Neuron (in vitro differentiated cells): ENCODE data around the gene HSD3B7.

Experiments used
- H2AFZ ChIP-seq: one replicate; pipeline ENCODE4 v1.6.1; 2013; ENCODE audit warnings: low read depth, mild to moderate bottlenecking, inconsistent platforms, low read length, moderate library complexity
- H3K27me3 ChIP-seq: one replicate; pipeline ENCODE4 v1.6.1; 2013; ENCODE audit warnings: low read length; ENCODE audit not compliant: insufficient read depth
- H3K36me3 ChIP-seq: one replicate; pipeline ENCODE4 v1.6.1; 2013; ENCODE audit warnings: low read length; ENCODE audit not compliant: insufficient read depth
- H3K4me1 ChIP-seq: one replicate; pipeline ENCODE4 v1.6.1; 2013; ENCODE audit warnings: low read length; ENCODE audit not compliant: insufficient read depth
- H3K4me3 ChIP-seq: 2 replicates; pipeline ENCODE4 v1.5.1; 2013; ENCODE audit warnings: mild to moderate bottlenecking, low read length, moderate library complexity
- H3K9me3 ChIP-seq: one replicate; pipeline ENCODE4 v1.6.1; 2013; ENCODE audit warnings: low read length

Gene HSD3B7

DNA sequence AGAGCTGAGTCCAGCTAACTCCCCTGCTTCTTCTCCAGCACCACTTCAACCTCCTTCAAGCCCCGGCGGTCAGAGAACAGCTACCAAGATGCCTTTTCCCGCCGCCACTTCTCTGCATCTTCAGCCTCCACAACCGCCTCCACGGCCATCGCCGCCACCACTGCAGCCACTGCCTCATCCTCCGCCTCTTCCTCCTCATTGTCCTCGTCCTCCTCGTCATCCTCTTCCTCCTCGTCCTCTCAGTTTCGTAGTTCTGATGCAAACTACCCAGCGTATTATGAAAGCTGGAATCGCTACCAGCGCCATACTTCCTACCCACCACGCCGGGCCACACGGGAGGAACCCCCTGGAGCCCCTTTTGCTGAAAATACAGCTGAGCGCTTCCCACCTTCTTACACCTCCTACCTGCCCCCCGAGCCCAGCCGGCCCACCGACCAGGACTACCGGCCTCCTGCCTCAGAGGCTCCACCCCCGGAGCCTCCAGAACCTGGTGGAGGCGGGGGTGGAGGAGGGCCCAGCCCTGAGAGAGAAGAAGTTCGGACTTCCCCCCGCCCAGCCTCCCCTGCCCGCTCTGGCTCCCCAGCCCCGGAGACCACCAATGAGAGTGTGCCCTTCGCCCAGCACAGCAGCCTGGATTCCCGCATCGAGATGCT, 20.3 kb upstream of the HSD3B7 start:
- Histone ChIP-seq H3K9me3 (no peaks in the 10 kb centered on the region), H3K27me3 (no peaks in the 10 kb centered on the region), H3K4me1 (no peaks in the 10 kb centered on the region), H3K36me3 (peaks cover 86% of the 10 kb centered on the region), H3K4me3 (no peak overlapping the region), H2AFZ (no peak overlapping the region)

DNA sequence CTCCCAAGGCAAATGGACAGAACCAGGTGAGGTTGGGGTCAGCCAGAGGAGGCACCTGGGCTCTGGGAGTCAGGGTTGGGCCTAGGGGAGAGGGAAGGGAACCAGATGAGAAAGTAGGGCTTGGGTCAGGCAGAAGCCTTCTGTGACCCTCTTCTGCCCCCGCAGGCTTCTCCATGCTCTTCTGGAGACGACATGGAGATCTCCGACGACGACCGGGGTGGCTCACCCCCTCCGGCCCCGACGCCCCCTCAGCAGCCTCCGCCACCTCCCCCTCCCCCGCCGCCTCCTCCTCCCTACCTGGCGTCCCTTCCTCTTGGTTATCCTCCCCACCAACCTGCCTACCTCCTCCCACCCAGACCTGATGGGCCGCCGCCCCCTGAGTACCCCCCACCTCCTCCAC, 19.6 kb upstream of the HSD3B7 start:
- Histone ChIP-seq H3K36me3 (peaks cover 82% of the 10 kb centered on the region), H3K9me3 (no peaks in the 10 kb centered on the region), H3K27me3 (no peaks in the 10 kb centered on the region), H2AFZ (no peak overlapping the region), H3K4me1 (no peaks in the 10 kb centered on the region), H3K4me3 (no peak overlapping the region)

DNA sequence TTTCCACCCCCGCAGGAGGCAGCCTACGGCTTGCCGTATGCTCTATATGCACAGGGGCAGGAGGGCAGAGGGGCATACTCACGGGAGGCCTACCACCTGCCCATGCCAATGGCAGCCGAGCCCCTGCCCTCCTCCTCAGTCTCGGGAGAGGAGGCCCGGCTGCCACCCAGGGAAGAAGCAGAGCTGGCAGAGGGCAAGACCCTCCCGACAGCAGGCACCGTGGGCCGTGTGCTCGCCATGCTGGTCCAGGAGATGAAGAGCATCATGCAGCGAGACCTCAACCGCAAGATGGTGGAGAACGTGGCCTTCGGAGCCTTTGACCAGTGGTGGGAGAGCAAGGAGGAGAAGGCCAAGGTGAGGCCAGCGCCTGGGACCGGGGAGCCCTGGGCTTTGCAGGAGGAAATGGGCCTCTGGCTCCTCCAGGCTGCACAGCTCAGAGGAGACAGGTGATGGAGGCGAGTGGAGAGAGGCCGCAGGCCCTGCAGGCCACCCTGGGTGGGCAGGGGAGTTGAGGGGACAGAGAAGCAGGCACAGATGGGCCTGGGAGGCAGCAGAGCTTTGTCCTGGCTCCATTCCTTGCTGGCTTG, 18.9 kb upstream of the HSD3B7 start:
- Histone ChIP-seq H3K9me3 (no peaks in the 10 kb centered on the region), H3K4me1 (no peaks in the 10 kb centered on the region), H3K36me3 (peaks cover 83% of the 10 kb centered on the region), H3K4me3 (no peak overlapping the region), H2AFZ (no peak overlapping the region), H3K27me3 (no peaks in the 10 kb centered on the region)

DNA sequence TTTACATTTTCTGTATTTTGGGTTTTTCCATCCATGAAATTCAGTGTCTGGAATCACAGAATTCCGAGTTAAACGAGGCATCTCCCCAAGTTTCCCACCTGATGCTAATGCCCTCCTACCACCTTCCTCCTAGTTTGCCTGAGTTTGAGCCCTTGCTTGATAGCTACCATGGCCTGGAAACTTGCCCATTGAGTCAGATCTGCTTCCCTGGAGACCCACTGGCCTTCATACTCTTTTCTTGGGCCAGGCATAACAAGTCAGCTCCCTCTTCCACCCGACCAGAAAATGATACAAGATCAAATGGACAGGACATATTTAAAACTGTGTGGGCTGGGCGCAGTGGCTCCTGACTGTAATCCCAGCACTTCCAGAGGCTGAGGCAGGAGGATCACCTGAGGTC, 17.2 kb upstream of the HSD3B7 start:
- H3K4me3 ChIP-seq, result no peak overlapping the region
- no peaks in the 10 kb centered on the region for H3K27me3 ChIP-seq
- peaks cover 81% of the 10 kb centered on the region for H3K36me3 ChIP-seq
- H3K4me1 ChIP-seq, result no peaks in the 10 kb centered on the region
- H3K9me3 ChIP-seq, result no peaks in the 10 kb centered on the region
- H2AFZ ChIP-seq, result no peak overlapping the region

DNA sequence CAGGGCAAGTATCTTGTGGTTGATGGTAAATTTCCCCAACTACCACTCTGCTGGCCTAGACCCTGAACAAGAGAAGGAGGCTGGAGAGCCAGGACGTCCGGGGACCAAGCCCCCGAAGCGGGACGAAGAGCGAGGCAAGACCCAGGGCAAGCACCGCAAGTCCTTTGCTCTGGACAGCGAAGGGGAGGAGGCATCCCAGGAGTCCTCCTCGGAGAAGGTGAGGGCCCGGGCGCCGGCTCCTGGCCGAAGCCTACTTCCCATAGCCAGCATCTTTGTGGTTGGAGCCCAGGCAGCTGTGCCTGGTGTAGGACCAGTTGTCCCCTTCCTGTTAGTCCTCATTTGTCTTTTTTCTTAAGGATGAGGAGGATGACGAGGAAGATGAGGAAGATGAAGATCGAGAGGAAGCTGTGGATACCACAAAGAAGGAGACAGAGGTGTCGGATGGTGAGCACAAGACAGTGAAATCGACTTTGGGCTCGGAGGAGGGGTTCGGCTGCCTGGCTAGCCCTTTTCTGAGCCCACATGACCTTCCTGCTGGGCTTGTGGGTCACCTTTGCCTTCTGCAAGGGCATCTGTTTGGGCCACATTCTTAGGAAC, 15.7 kb upstream of the HSD3B7 start:
- no peak overlapping the region for H3K4me3 ChIP-seq
- H3K27me3 ChIP-seq, result no peaks in the 10 kb centered on the region
- no peak overlapping the region for H2AFZ ChIP-seq
- no peaks in the 10 kb centered on the region for H3K4me1 ChIP-seq
- peaks cover 84% of the 10 kb centered on the region for H3K36me3 ChIP-seq
- H3K9me3 ChIP-seq, result no peaks in the 10 kb centered on the region

DNA sequence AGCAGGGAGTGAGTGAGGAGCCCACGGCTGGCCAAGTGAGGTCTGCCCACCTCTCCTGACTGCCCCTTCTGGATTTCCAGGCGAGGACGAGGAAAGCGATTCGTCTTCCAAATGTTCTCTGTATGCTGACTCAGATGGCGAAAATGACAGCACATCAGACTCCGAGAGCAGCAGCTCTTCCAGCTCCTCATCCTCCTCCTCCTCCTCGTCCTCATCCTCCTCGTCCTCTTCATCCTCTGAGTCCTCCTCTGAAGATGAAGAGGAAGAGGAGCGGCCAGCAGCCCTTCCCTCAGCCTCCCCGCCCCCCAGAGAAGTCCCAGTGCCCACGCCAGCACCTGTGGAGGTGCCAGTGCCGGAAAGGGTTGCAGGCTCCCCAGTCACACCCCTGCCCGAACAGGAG, 13.7 kb upstream of the HSD3B7 start:
- H3K4me3 ChIP-seq, result no peak overlapping the region
- no peak overlapping the region for H2AFZ ChIP-seq
- H3K4me1 ChIP-seq, result no peaks in the 10 kb centered on the region
- H3K27me3 ChIP-seq, result no peaks in the 10 kb centered on the region
- no peaks in the 10 kb centered on the region for H3K9me3 ChIP-seq
- peaks cover 84% of the 10 kb centered on the region for H3K36me3 ChIP-seq

DNA sequence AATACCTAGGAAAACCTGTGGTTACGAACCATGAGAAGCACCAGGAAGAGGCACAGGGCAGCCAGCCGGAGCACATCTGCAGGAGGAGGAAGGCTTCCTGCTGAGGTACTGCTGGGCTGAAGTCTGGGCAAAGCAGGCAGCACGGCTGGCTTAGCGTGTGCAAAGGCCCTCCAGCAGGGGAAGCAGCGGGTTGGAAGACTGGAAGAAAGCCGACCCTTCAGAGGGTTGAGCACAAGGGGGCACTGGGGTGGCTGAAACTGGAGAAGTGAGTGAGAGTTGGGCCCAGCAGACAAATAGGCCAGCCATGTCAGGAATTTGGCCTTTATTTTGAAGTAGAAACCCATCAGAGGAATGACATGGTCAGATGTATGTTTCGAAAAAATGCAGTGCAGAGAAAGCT, 12.1 kb upstream of the HSD3B7 start:
- no peaks in the 10 kb centered on the region for H3K4me1 ChIP-seq
- no peak overlapping the region for H2AFZ ChIP-seq
- no peaks in the 10 kb centered on the region for H3K9me3 ChIP-seq
- H3K4me3 ChIP-seq, result no peak overlapping the region
- H3K27me3 ChIP-seq, result no peaks in the 10 kb centered on the region
- peaks cover 84% of the 10 kb centered on the region for H3K36me3 ChIP-seq

DNA sequence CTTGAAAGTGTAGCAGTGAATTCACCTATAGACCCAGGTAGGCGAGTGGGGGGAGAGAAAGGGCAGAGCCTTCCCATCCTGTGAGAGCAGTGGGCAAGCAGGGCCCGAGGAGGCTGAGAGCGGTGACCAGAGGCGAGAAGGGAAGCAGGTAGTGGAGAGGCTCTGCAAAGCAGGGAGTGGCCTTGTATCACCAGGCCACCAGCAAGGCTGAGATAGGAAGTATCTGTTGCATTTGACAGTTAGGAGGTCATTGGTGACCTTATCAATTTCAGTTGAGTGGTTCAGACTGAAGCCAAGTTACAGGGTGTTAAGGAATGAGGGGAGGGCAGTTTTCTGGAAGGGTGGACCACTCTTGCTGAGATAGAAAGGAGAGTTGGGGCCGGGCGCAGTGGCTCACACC, 10.7 kb upstream of the HSD3B7 start:
- Histone ChIP-seq H3K4me1 (no peaks in the 10 kb centered on the region), H3K4me3 (no peak overlapping the region), H3K27me3 (no peaks in the 10 kb centered on the region), H3K9me3 (no peaks in the 10 kb centered on the region), H3K36me3 (peaks cover 85% of the 10 kb centered on the region), H2AFZ (no peak overlapping the region)

DNA sequence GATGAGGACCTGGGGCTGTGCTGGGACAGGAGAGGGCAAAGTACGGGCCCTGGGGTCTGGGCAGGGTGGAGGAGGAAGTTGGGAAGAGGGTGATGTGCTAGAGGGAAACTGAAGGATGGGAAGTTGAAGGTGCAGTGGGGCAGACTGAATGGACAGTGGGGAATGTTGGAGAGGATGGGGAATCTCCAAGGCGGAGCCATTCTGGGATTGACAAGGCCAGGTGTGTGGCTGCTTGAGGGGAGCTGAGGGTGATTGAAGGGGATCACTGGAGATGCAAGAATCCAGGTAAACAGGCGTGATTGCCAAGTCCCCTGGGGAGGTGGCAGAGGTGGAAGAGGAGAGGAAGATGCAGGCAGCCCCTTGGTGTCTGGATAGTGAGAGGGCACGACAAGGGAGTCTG, 8.5 kb upstream of the HSD3B7 start:
- no peaks in the 10 kb centered on the region for H3K4me1 ChIP-seq
- no peak overlapping the region for H3K4me3 ChIP-seq
- no peaks in the 10 kb centered on the region for H3K9me3 ChIP-seq
- peaks cover 86% of the 10 kb centered on the region for H3K36me3 ChIP-seq
- H2AFZ ChIP-seq, result no peak overlapping the region
- H3K27me3 ChIP-seq, result no peaks in the 10 kb centered on the region

DNA sequence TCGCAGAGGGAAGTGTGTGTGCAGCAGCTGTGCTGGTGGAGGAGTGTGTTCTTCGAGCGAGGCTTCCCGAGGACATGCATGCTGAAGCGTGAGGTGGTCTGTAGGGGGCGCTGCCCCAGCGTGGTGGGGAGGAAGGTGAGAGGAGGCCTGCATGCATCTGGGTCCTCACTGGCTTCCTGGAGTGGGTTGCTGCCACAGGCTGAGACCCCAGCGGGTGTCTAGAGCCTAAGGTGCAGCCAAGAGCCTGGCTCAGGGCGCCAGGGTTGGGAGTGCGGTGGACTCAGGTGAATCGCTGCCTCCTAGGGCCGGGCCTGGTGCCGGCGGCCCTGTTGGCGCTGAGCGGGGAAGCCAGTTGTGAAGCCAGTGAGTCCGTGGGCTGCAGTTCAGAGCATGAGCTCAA, 7.5 kb upstream of the HSD3B7 start:
- no peaks in the 10 kb centered on the region for H3K9me3 ChIP-seq
- H3K4me3 ChIP-seq, result no peak overlapping the region
- no peaks in the 10 kb centered on the region for H3K4me1 ChIP-seq
- H3K36me3 ChIP-seq, result peaks cover 81% of the 10 kb centered on the region
- no peak overlapping the region for H2AFZ ChIP-seq
- H3K27me3 ChIP-seq, result no peaks in the 10 kb centered on the region

DNA sequence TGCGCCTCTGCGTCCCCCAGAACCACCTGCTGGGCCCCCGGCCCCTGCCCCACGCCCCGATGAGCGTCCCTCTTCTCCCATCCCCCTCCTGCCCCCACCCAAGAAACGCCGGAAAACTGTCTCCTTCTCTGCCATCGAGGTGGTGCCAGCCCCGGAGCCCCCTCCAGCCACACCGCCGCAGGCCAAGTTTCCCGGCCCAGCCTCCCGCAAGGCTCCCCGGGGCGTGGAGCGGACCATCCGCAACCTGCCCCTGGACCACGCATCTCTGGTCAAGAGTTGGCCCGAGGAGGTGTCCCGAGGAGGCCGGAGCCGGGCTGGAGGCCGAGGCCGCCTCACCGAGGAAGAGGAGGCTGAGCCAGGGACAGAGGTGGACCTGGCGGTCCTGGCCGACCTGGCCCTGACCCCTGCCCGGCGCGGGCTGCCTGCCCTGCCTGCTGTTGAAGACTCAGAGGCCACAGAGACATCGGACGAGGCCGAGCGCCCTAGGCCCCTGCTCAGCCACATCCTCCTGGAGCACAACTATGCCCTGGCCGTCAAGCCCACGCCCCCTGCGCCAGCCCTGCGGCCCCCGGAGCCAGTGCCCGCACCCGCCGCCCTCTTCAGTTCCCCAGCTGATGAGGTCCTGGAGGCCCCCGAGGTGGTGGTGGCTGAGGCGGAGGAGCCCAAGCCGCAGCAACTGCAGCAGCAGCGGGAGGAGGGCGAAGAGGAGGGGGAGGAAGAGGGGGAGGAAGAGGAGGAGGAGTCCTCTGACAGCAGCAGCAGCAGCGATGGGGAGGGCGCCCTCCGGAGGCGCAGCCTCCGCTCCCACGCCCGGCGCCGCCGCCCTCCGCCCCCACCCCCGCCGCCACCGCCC, 5.6 kb upstream of the HSD3B7 start:
- H3K9me3 ChIP-seq, result no peaks in the 10 kb centered on the region
- no peaks in the 10 kb centered on the region for H3K4me1 ChIP-seq
- H3K27me3 ChIP-seq, result no peaks in the 10 kb centered on the region
- no peak overlapping the region for H3K4me3 ChIP-seq
- H3K36me3 ChIP-seq, result peaks cover 79% of the 10 kb centered on the region
- no peak overlapping the region for H2AFZ ChIP-seq

DNA sequence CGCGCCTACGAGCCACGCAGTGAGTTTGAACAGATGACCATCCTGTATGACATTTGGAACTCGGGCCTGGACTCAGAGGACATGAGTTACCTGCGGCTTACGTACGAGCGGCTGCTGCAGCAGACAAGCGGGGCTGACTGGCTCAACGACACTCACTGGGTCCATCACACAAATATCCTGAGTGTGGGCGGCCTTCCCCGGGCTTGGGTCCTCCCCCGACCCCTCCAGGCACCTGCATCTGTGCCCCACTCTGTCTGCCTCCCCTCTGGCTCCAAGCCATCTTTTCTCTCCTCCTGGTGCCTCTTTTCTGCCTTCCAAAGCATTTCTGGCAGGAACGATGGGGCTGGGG, 5.0 kb upstream of the HSD3B7 start:
- Histone ChIP-seq H3K36me3 (peaks cover 77% of the 10 kb centered on the region), H3K4me3 (no peak overlapping the region), H3K27me3 (no peaks in the 10 kb centered on the region), H2AFZ (no peak overlapping the region), H3K4me1 (peaks cover 3% of the 10 kb centered on the region), H3K9me3 (no peaks in the 10 kb centered on the region)

DNA sequence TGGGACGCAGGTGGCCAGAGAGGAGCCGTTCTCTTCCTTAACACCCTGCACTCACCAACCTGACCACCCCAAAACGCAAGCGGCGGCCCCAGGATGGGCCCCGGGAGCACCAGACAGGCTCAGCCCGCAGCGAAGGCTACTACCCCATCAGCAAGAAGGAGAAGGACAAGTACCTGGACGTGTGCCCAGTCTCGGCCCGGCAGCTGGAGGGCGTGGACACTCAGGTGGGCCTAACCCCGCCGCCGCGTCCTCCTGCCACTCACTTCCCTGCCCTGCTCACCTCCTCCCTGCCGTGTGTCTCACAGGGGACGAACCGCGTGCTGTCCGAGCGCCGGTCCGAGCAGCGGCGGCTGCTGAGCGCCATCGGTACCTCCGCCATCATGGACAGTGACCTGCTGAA, 4.6 kb upstream of the HSD3B7 start:
- Histone ChIP-seq H3K4me3 (no peak overlapping the region), H3K9me3 (no peaks in the 10 kb centered on the region), H3K4me1 (peaks cover 7% of the 10 kb centered on the region), H3K36me3 (peaks cover 74% of the 10 kb centered on the region), H3K27me3 (no peaks in the 10 kb centered on the region), H2AFZ (no peak overlapping the region)
